VCaP (cell line): Measurements from ENCODE around the gene IPO7.

Source experiments
- H3K27ac ChIP-seq: fragments of 450-650 bp; 2 replicates; pipeline ENCODE4 v1.5.1; 2017
- TF ChIP-seq, protein P1 (sequence below): fragments of 450-650 bp; conservative IDR thresholded peaks from 2 replicates; pipeline ENCODE4 v1.5.1; 2017; ENCODE audit warnings: mild to moderate bottlenecking, moderate library complexity

IPO7 gene

DNA sequence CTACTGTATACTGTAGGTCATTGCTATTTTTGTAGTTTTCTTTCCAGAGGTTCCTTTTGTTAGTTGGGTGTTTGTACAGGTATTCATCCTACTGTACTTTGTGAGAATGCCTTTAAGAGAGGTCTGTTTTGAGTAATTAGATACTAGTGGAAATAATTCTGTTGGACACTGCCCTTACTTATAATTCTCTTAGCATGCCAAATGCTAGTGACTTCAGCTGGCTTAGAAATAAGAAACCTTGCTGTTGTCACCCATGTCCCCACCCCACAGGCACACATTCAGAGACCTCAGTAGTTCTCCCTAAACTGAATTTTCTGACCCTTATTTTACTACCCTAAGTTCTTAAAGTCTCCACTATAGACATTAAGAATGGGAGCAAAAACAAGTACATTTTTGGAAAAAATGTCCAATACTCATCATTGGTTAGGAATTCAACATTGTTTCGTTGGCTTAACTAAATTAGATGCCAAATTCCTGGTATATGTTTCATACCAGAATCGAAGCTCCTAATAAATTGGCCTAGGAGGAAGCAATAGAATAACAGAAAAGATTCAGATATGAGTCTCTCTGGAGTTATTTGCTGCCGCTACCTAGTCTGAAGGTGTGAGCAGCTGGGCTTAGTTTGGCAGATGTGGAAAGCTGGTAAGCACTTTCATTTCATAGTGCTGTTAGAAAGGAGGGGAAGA, 104.8 kb downstream of the IPO7 start:
- peak overlapping the region; percentile 23; the same call in 1 of the 2 replicates for H3K27ac ChIP-seq
- TF ChIP-seq, protein P1, sequence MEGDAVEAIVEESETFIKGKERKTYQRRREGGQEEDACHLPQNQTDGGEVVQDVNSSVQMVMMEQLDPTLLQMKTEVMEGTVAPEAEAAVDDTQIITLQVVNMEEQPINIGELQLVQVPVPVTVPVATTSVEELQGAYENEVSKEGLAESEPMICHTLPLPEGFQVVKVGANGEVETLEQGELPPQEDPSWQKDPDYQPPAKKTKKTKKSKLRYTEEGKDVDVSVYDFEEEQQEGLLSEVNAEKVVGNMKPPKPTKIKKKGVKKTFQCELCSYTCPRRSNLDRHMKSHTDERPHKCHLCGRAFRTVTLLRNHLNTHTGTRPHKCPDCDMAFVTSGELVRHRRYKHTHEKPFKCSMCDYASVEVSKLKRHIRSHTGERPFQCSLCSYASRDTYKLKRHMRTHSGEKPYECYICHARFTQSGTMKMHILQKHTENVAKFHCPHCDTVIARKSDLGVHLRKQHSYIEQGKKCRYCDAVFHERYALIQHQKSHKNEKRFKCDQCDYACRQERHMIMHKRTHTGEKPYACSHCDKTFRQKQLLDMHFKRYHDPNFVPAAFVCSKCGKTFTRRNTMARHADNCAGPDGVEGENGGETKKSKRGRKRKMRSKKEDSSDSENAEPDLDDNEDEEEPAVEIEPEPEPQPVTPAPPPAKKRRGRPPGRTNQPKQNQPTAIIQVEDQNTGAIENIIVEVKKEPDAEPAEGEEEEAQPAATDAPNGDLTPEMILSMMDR: no peak

DNA sequence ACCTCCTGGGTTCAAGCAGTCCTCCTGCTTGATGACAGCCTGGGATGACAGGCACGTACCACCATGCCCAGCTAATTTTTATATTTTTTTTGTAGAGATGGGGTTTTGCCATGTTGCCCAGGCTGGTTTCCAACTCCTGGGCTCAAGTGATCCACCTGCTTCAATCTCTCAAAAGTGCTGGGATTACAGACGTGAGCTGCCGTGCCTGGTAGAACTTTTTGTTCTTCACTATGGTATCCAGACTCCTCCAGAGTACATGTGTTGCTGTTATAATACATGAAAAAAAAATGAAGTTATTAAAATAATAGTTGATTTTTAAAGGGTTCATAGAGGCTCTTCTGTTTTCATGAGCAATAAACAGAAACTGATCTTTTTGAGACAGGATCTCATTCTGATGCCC, 105.9 kb downstream of the IPO7 start:
- TF ChIP-seq, protein P1: no peak
- no peak overlapping the region for H3K27ac ChIP-seq

GRCh38 chr11:9493492-9493891, 109.0 kb downstream of the IPO7 start:
- TF ChIP-seq, protein P1: no peak

GRCh38 chr11:9494316-9494715, 109.9 kb downstream of the IPO7 start:
- TF ChIP-seq, protein P1: no peak
- H3K27ac ChIP-seq: no peak overlapping the region

More at GRCh38 chr11:9493492-9493891, 109.0 kb downstream of the IPO7 start:
- H3K27ac ChIP-seq: no peak overlapping the region

DNA sequence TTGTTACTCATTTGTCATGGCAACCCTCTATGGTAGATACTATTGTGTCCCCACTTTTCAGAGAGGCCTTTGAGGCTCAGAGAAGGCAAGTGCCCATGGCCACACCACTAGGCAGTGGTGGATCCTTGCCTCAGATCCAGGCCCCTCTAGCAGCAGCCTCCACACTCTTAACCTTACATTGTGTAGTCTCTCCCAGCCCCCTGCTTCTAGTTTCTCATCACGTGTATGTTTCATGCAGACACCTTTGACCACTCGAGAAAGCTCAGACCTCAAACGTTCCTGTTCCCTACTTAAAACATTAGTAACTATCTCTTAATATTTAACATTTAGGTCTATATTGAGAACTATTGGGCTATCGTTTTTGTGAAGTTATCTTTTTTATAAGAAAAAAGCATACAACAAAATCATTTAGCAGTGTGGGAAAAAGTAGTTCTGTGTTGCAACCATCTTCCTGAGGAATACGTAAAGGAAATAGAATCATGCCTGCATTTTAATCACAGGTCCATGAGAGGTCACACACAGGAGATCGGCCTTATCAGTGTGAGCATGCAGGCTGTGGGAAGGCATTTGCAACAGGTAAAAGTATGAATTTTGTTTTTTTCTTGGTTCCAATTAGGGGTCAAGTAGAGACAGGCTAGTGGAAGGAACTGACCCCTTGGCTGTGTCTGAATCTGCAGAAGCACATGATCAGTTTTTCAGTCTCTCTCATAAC, 111.5 kb downstream of the IPO7 start:
- TF ChIP-seq, protein P1: no peak

More for the DNA sequence above, 111.5 kb downstream of the IPO7 start:
- H3K27ac ChIP-seq: no peak overlapping the region
